ENCODE measurements around the gene GNB2.
"Not testable (repeated sequence)": the region's sequence is repeated elsewhere in the genome, so short reads cannot be mapped to it uniquely, and the experiment has no call there.

Gene GNB2

GRCh38 chr7:100665168-100665726 is 8.3 kb upstream of the GNB2 start:
- DNase-seq (ENCODE audit: low spot score), result no peak

- DNase-seq (ENCODE audit: low spot score), result no peak
Measured at GRCh38 chr7:100667331-100668068, 6.0 kb upstream of the GNB2 start.

GRCh38 chr7:100668069-100668449 is 5.5 kb upstream of the GNB2 start:
- DNase-seq (ENCODE audit: low spot score), result no peak

GRCh38 chr7:100669106-100669505 is 4.4 kb upstream of the GNB2 start:
- DNase-seq (ENCODE audit: low spot score), result not testable (repeated sequence)

- DNase-seq (ENCODE audit: low spot score), result no peak
Measured at GRCh38 chr7:100670074-100670473, 3.5 kb upstream of the GNB2 start.

GRCh38 chr7:100671353-100672327 is 1.9 kb upstream of the GNB2 start:
- no peak for DNase-seq (ENCODE audit: low spot score)

- DNase-seq (ENCODE audit: low spot score), result no peak
Measured at GRCh38 chr7:100673942-100674410, 436 bp downstream of the GNB2 start.

- DNase-seq (ENCODE audit: low spot score), result no peak
Measured at GRCh38 chr7:100674411-100675104, 1.0 kb downstream of the GNB2 start.

- DNase-seq (ENCODE audit: low spot score), result no peak
Measured at GRCh38 chr7:100675105-100675451, 1.5 kb downstream of the GNB2 start.

GRCh38 chr7:100675581-100676350 is 2.2 kb downstream of the GNB2 start:
- no peak for DNase-seq (ENCODE audit: low spot score)

- DNase-seq (ENCODE audit: low spot score), result no peak
Measured at GRCh38 chr7:100676501-100677306, 3.2 kb downstream of the GNB2 start.

- DNase-seq (ENCODE audit: low spot score), result no peak
Measured at GRCh38 chr7:100677308-100678267, 4.0 kb downstream of the GNB2 start.

GRCh38 chr7:100678291-100678984 is 4.9 kb downstream of the GNB2 start:
- no peak for DNase-seq (ENCODE audit: low spot score)

- no peak for DNase-seq (ENCODE audit: low spot score)
Measured at GRCh38 chr7:100679129-100679926, 5.8 kb downstream of the GNB2 start.

GRCh38 chr7:100679927-100680575 is 6.5 kb downstream of the GNB2 start:
- DNase-seq (ENCODE audit: low spot score), result no peak

- no peak for DNase-seq (ENCODE audit: low spot score)
Measured at GRCh38 chr7:100680576-100681271, 7.2 kb downstream of the GNB2 start.

Data from HuH-7.5 (cell line).